Measurements from ENCODE around the gene TRAPPC5. TPM values are rescaled to one million over a fixed set of nuclear protein-coding genes. Genes with fewer than 3 reads are reported as not detected.

Gene TRAPPC5
- total RNA-seq, 1 experiment from 2014 or later, result 77.4 TPM

- no peak for DNase-seq
- Histone ChIP-seq H3K56ac (ENCODE audit: insufficient read length, low read depth, low read length) (no peak overlapping the region), H3K27me3 (ENCODE audit: insufficient read depth, low read length) (peaks cover 16% of the 10 kb centered on the region; the same call in 1 of the 2 replicates), H4K91ac (ENCODE audit: insufficient read length, low read depth, low read length) (no peak overlapping the region), H3K9me3 (ENCODE audit: control insufficient read depth, low read depth, low read length) (no peaks in the 10 kb centered on the region), H3K4ac (ENCODE audit: low read depth, low read length) (no peak overlapping the region), H2AK5ac (ENCODE audit: insufficient read length, low read length) (no peak overlapping the region), H4K8ac (replicated peaks; ENCODE audit: insufficient read length, low read depth, low read length) (no peak overlapping the region), H3K9ac (ENCODE audit: extremely low read depth, insufficient read length, low read length) (no peak overlapping the region), H3K18ac (ENCODE audit: insufficient read length, low read depth, low read length) (no peak overlapping the region), H3K23ac (ENCODE audit: insufficient read length, low read depth, low read length) (no peak overlapping the region), H4K5ac (ENCODE audit: insufficient read length, low read depth, low read length) (no peak overlapping the region), H3K79me1 (ENCODE audit: insufficient read depth, low read depth, low read length, poor library complexity, severe bottlenecking) (no peaks in the 10 kb centered on the region), H3T11ph (ENCODE audit: low read length) (no peak overlapping the region), H2BK15ac (ENCODE audit: low read depth, low read length) (no peak overlapping the region), H2BK5ac (ENCODE audit: insufficient read length, low read length) (no peak overlapping the region), H3K23me2 (ENCODE audit: insufficient read length, low read depth, low read length, poor library complexity, severe bottlenecking) (no peaks in the 10 kb centered on the region), H3K14ac (ENCODE audit: insufficient read depth, low read length) (no peak overlapping the region), H3K79me2 (ENCODE audit: insufficient read depth, low read length) (no peaks in the 10 kb centered on the region; the same call in 1 of the 2 replicates), H4K20me1 (ENCODE audit: control insufficient read depth, insufficient read depth, insufficient read length) (no peaks in the 10 kb centered on the region), H3K4me2 (ENCODE audit: insufficient read depth, insufficient read length, low read length) (no peak overlapping the region), H2BK120ac (ENCODE audit: low read depth, low read length, poor library complexity, severe bottlenecking) (no peak overlapping the region), H2BK12ac (ENCODE audit: insufficient read length, low read depth, low read length) (no peak overlapping the region), H2AFZ (ENCODE audit: low read length) (no peak overlapping the region), H3K27ac (ENCODE audit: insufficient read length, low read depth, low read length) (no peak overlapping the region), H3K4me1 (ENCODE audit: insufficient read depth, low read length) (no peaks in the 10 kb centered on the region), H2BK20ac (ENCODE audit: low read depth, low read length, poor library complexity, severe bottlenecking) (no peak overlapping the region)
- Mint-ChIP-seq H3K27me3 (ENCODE audit: low read depth) (peaks cover 30% of the 10 kb centered on the region), H3K9me3 (no peaks in the 10 kb centered on the region), H3K4me1 (peaks cover 0 to 5% of the 10 kb centered on the region in 2 experiments; a peak in 1 of 4 replicates), H3K4me3 (peak overlapping the region; percentile 79 to 81), H3K27ac (no peak overlapping the region), H3K36me3 (ENCODE audit: insufficient read depth in 1 of 3, low read depth in 3 of 3) (peaks cover 7 to 17% (median 13%) of the 10 kb centered on the region in 3 experiments; a peak in 6 of 7 replicates)
- no CpG with 5 or more reads among the region's 16 CpGs for WGBS (ENCODE audit: extremely low coverage, insufficient read length, low lambda C conversion rate)
- TF ChIP-seq CTCF (conservative IDR thresholded peaks at IDR 0.05), result no peak
Observed at GRCh38 chr19:7636317-7636690, 44.3 kb upstream of the TRAPPC5 start.

Measured in H9 (cell line).